SKM-1 (cell line): ENCODE results near the gene HIF1A.
"Not testable (repeated sequence)": the region's sequence is repeated elsewhere in the genome, so short reads cannot be mapped to it uniquely, and the experiment has no call there.

Source experiments
- DNase-seq: peaks from one replicate; lab custom pipeline; 2025; ENCODE audit not compliant: unreplicated experiment; lab: John Stamatoyannopoulos, UW

Gene HIF1A

DNA sequence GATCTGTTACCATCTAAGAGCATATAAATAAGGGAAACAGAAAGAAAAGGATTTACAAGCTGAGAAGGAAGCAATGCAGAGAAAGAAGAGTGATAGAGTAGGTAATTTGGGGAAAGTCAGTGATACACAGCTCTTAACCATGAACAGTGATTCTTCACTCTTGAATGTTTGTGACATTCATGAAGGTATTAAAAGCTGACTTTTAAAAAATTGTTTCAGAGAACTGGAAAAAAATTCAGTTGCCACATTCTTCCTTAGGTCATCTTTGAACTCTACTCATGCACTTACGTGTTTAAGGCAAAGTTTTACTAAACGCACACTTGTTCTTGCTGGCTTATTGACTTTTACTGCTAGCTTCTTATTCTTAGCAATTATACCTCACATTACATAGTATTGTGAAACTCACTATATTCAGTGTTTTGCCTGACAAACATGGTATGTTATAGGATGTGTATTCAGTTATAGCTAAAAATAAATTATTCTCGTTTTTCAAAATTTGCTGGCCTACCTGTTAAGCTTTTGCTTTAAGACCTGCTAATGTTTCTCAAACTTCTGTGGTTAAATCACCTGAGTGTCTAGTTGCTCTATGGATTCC is 10.9 kb downstream of the HIF1A start:
- DNase-seq, result no peak

DNA sequence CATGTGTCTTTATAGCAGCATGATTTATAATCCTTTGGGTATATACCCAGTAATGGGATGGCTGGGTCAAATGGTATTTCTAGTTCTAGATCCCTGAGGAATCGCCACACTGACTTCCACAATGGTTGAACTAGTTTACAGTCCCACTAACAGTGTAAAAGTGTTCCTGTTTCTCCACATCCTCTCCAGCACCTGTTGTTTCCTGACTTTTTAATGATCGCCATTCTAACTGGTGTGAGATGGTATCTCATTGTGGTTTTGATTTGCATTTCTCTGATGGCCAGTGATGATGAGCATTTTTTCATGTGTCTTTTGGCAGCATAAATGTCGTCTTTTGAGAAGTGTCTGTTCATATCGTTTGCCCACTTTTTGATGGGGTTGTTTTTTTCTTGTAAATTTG is 12.5 kb downstream of the HIF1A start:
- DNase-seq, result not testable (repeated sequence)

DNA sequence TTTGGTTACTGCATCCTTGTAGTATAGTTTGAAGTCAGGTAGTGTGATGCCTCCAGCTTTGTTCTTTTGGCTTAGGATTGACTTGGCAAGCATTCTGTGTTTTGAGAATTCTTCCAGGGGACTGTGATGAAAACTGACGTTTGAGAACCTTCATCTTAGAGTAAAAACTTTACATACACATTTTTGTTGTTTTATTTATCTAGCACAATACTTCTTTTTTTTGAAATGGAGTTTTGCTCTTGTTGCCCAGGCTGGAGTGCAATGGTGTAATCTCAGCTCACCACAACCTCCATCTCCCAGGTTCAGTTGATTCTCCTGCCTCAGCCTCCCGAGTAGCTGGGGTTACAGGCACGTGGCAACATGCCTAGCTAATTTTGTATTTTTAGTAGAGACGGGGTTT is 13.4 kb downstream of the HIF1A start:
- not testable (repeated sequence) for DNase-seq

DNA sequence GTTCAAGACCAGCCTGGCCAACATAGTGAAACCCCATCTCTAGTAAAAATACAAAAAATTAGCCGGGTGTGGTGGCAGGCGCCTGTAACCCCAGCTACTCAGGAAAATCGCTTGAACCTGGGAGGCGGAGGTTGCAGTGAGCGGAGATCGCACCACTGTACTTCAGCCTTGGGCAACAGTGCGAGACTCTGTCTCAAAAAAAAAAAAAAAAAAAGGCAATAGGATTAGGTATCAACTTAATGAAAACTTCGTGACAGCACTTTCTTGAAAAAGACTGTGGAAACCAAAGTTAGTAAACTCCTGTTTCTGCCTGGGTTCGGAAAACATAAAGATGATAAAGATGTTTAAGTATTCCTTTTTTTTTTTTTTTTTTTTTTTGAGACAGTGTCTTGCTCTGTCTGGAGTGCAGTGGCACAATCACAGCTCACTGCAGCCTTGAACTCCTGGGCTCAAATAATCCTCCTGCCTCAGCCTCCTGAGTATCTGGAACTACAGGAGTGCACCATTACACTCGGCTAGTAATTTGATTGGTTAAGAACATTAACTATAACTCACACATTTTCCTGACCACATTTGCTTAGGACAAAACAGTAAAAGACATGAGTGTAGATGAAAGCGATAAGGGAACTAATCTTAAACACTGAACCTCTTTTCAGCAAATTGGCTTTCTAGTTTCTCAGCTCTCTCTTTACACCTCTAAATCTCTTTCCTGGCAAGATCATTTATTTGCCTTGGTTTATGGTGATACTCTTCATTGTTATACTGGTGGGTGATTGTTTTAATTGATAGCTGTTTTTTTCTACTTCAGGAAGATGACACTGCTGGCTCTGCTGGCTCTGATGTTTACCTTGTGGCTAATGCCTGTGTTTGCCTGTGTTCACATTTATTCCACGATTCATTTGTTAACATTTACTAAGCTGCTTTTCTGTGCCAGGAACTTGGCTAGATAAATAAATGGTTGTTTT is 15.8 kb downstream of the HIF1A start:
- no peak for DNase-seq

DNA sequence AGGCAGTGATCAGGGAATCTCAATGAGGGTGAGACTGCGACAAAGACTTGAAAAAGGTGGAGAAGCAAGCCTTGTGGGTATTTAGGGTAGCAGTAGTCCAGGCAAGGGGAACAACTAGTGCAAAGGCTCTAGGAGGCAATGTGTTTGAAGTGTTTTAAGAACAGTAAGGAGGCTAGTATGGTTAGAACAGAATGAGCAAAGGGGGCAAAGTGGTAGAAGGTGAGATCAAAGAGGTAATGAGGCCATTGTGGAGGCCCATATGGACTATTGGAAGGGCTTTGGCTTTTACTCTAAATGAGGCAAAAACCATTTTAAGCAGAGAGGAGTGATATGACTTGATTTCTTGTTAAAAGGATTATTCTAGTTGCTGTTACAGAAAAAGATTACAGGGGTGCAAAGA is 16.8 kb downstream of the HIF1A start:
- no peak for DNase-seq

DNA sequence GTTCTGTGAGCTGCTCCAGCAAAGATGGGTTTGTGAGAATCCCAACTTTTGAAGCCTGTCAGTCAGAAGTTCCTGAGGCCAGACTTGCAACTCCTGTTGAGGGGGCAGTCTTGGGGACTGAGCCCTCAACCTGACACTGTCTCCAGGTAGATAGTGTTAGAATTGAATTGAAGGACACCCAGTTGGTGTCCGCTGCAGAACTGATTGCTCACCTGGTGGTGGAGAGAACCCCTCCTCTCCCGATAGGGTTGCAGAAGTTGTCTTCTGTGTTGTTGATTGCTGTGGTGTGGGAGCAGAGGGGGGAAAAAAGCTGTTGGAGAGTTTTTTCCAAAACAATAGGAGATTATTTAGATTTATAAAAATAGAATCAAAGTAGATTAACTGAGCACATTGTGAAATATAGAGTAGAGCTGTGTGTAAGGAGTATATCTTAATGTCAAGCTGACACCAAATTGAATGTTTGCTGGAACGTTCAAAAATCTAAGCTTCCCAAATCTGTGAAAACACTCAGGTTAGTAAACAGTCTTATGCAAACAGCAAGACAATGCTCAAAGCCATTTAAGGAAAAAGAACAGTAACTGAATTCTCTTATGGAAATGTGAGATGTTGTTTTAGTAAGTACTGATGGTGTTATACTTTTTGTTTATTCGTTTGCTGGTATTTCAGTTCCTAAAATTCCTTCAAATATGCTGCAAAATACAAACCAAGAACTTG is 18.6 kb downstream of the HIF1A start:
- DNase-seq, result no peak

DNA sequence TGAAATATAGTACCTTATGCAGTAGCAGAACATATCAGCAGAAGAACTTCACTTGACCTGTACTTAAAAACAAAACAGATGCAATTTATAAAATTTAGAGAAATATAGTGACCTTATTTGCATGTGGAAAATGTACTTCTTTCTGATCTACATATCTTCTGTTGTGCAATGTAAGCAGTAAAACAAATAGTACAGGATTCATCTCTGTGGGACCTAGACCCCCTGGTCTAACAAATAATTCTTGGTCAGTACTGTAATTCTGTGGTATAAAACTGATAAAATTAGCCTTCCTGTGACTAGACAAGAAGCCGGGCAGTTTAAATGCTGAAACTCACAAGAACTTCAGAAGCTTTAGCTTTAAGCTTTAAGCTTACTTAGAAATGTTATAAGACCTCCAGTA is 21.6 kb downstream of the HIF1A start:
- DNase-seq, result no peak

DNA sequence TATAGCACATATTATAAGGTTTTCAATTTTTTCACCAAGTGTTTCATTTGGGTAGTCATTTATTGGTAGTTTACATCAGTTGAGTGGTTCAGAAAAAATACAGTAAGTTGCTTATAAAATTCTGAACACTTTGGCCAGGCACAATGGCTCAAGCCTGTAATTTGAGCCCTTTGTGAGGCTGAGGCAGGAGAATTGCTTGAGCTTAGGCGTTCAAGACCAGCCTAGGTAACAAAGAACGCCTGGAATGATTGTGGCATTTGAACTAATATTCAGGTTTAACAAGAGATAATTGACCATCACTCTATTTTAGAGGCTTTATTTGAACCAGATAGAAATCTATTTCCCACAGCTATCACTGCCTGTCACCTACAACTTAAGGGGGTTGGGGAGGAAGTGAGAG is 22.7 kb downstream of the HIF1A start:
- DNase-seq, result no peak

DNA sequence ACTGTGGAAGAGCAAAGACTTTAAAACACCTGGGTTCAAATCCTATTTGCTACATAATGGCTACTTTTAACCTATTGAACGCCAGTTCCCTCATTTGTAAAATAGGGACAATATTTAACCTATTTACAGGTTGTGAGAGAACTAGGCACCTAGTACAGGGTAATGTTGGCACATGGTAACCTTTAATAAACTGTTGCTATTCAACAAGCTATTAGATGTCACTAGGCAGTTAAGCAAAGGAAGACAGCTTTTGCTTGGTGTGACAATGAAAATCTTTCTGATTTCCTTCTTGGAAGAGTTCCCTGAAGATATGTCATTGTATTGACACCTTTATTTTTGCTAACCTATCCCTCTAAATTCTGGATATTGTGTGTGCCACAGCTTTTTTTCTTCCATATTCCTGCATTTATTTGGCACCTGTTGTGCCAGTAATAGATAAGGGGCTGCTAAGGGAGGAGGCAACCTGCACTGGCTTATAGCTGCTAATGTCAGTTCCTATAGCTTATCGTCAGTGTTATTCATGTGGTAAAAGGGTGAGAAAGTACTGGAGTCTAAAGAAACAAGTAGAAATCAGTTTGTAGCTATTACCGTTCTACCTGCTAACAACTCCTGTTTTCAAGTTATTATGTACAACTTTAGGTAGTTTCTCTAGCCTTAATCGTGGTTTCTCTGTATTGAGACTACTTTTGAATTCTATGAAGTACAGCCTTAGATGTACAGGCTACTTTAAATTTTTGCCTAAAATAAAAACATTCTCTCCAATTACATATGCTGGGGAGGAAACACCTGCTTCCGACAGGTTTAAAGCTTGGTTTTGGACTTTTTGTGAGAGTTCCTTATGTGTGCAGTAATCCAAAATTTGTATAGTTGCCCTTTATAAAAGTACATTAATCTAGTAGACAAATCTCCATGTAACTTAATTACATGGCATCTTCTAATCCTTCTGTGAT is 24.3 kb downstream of the HIF1A start:
- no peak for DNase-seq

DNA sequence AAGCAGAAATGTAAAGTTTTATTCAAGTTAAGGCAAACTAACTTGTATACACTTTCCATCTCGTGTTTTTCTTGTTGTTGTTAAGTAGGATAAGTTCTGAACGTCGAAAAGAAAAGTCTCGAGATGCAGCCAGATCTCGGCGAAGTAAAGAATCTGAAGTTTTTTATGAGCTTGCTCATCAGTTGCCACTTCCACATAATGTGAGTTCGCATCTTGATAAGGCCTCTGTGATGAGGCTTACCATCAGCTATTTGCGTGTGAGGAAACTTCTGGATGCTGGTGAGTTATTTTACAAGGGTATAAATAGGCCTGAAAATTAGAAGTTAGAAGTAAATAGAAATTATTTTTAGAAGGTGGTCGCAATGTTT is 25.0 kb downstream of the HIF1A start:
- DNase-seq, result no peak

DNA sequence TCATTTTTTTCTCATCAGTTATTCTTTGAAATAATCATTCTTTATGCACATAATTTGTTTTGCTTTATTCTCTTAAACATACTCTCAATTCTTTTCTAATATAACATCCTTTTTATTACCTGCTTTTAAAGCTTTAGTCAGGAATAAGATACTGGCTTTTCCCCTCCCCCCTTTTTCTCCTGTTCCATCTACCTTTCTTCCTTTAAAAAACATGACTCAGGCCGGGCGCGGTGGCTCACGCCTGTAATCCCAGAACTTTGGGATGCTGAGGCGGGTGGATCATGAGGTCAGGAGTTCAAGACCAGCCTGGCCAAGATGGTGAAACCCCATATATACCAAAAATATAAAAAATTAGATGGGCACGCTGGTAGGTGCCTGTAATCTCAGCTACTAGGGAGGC is 25.4 kb downstream of the HIF1A start:
- no peak for DNase-seq

DNA sequence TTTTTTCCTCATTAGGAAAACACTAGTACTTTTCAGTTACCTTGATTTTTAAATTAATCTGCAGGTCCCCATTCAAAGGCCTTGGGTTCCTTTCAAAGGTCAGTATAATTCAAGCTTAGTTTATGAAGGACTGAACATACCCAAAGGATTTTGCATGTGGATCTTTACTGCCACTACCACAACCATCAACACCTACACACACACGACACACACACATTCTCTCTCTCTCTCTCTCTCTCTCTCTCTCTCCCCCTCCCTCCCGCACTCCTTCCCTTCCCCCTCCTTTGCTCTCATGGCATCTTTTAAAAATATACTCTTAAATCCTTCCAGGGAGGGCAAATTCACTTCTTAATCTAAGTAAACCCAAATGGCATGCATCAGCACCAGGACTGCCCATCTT is 28.8 kb downstream of the HIF1A start:
- DNase-seq, result no peak

DNA sequence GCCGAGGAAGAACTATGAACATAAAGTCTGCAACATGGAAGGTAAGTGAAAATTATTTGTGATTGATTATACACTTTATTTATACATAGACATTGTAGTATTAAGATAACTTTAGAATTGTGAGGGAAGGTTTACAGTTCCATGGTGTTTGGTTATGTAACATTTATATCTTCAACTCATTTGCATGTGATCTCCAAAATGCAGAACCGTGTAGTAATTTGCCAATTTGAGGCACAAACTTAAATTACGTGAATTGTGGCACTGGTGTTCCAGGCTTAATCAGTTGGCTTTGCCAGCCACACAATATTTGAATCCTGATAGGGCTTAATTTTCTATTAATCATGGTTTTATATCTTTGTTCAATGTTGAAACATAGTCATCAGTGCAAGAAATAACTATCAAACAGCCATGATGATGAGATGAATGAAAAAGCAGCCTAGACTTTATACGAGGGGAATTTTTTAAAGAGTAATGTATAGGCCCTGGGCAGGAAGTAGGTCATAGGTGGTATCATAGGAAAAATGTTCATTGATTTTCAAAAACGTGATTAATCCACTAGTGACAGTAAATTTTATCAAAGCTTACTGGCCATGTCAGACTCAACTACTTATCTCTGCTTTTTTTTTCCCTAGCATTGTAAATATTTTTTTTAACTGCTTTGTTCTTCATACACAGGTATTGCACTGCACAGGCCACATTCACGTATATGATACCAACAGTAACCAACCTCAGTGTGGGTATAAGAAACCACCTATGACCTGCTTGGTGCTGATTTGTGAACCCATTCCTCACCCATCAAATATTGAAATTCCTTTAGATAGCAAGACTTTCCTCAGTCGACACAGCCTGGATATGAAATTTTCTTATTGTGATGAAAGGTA is 31.7 kb downstream of the HIF1A start:
- DNase-seq, result no peak

DNA sequence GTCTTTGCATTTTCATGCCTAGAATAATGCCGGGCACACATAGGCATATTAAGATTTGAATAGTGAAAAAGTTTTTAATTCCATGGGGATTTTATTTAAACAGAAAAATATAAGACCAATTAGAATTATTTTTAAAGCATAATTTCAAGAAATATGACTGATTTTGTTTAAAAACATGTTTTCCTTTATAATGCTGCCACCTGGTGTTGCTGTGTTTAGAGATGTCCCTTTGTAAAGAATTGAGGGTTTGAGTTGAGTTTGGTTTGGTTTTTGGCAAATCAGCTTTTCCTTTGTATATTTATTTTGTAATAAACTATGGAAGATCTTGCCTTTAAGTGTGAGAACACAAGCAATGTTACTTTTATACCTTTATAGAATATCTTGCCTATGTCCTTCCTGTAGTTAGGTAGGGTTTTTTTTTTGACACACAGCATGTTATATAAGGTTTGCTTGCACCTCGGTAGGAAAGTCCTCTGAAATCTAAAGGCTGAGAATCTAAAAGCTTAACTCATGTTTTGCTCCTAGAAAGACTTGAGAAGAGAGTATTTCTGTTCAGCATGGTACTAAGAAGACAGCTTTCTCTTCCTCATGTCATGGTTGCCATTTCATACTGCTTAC is 35.6 kb downstream of the HIF1A start:
- DNase-seq, result no peak

DNA sequence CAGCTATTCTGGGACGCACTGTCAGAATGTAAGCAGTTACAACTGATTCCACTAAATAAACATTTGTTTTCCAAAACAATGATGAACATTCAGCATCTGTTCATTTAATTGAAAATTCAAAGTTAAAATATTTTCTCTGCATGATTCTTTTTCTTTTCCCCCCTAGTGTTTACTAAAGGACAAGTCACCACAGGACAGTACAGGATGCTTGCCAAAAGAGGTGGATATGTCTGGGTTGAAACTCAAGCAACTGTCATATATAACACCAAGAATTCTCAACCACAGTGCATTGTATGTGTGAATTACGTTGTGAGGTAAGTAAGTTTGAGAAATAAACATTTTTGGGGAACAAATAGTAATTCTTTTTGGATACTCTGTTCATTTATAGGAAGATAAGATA is 38.7 kb downstream of the HIF1A start:
- DNase-seq, result no peak

DNA sequence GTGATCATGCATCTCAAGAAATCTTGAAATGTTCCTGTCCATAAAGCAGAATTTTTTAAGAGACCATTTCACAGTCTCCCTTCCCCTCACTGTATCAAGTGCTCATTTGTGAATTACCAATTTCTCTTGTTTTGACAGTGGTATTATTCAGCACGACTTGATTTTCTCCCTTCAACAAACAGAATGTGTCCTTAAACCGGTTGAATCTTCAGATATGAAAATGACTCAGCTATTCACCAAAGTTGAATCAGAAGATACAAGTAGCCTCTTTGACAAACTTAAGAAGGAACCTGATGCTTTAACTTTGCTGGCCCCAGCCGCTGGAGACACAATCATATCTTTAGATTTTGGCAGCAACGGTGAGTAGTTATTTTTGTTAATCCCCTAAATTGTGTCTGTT is 41.4 kb downstream of the HIF1A start:
- DNase-seq, result no peak

DNA sequence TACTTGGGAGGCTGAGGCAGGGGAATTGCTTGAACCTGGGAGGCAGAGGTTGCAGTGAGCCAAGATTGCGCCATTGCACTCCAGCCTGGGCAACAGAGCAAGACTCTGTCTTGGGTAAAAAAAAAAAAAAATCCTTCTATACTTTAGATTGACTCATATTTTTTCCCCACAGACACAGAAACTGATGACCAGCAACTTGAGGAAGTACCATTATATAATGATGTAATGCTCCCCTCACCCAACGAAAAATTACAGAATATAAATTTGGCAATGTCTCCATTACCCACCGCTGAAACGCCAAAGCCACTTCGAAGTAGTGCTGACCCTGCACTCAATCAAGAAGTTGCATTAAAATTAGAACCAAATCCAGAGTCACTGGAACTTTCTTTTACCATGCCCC is 42.6 kb downstream of the HIF1A start:
- no peak for DNase-seq

DNA sequence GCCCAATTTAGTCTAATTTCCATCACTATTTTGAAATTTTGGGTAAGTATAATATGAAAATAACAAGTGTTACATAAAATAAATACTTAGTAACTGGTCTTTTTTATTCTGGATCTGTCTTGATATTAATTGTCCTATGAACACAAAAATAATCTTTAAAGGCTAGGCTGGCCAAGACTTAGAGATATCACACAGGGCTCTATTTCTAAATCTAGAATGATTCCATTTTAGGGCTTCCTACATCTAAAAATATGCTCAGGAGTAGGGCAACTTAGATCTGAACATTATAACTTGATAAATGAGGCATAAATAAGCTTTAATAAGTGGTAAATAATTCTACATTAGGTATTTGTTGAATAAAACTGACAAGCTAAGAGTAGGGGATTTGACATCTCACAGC is 43.8 kb downstream of the HIF1A start:
- DNase-seq, result no peak

DNA sequence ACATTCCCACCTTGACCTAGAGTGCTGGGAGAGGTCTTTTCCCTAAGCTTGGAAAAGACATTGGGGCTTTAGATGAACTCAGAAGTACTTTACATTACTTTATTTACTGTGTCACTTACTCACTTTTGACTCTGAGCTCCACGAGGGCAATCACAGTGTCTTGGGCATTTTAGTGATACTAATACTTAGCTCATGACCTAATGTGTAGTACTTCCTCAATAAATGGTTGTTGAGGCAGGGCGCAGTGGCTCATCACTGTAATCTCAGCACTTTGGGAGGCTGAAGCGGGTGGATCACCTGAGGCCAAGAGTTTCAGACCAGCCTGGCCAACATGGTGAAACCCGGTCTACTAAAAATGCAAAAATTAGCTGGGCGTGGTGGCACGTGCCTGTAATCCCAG is 47.1 kb downstream of the HIF1A start:
- DNase-seq, result no peak

DNA sequence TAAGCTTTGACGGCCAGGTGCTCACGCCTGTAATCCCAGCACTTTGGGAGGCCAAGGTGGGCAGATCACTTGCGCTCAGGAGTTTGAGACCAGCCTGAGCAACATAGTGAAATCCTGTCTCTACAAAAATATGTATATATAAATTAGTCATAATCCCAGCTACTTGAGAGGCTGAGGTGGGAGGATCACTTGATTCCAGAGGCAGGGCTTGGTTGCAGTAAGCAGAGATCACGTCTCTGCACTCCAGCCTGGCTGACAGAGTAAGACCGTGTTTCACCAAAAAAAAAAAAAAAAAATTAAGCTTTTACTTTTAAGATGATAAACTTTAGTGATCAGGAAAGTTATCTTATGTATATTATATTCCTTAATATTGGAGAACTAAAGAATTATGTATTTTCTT is 48.9 kb downstream of the HIF1A start:
- no peak for DNase-seq
